ENCODE measurements around the gene PLEKHA8. TPM values are rescaled to one million over a fixed set of nuclear protein-coding genes. Genes with fewer than 3 reads are reported as not detected.

Gene PLEKHA8
- total and polyA plus RNA-seq, 2 of the 8 experiments (the other 6 are each of a cell fraction or from before 2014, with no cell fraction given): 10.7 to 44.0 TPM

DNA sequence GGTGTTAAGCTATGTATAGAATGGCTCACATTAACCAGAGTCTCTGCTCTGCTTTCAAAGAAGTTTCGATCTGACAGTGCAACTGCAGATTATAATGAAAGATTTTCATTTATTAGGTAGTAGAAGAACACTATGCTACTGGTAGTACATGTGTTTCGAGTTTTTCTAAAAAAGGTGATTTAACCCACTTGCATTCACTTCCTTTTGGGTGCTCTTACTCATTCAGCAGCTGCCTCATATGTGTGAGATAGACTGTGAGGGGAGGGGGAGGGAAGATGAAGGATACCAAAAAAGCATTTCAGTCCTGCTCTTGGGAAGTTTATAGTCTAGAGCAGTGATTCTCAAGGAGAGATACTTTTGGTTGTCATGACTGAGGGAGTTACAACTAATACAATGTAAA, 20.4 kb downstream of the PLEKHA8 start (continued):
- TF ChIP-seq SP4 (IDR thresholded peaks at IDR 0.05; ENCODE audit: low read length) (no peak), SP1 (IDR thresholded peaks at IDR 0.05; ENCODE audit: low read depth, low read length) (no peak), TBP (IDR thresholded peaks at IDR 0.05; ENCODE audit: low read depth, low read length) (no peak), POLR2AphosphoS5 (IDR thresholded peaks at IDR 0.05; ENCODE audit: low read depth, low read length) (no peak)
